ENCODE data around the gene GNAS. TPM values are rescaled to one million over a fixed set of nuclear protein-coding genes. Genes with fewer than 3 reads are reported as not detected.

GNAS gene
- total RNA-seq, 1 experiment from 2014 or later = 1,936 TPM

- Histone ChIP-seq H3K4me1 (no peaks in the 10 kb centered on the region), H3K27me3 (replicated peaks; ENCODE audit: control insufficient read depth, insufficient read depth, low read length) (no peaks in the 10 kb centered on the region), H3K4me3 (ENCODE audit: low read depth, low read length) (no peak overlapping the region), H3K36me3 (ENCODE audit: control insufficient read depth, insufficient read depth, low read length) (peaks cover 27% of the 10 kb centered on the region), H3K9me3 (no peaks in the 10 kb centered on the region)
- no TSS peak for BruUV-seq (replicated peaks)
- intact Hi-C loops (cut with micrococcal nuclease; ENCODE audit: unreplicated experiment) = no loop called here
- DNase-seq = peak in 1 of 2 experiments; percentile 9
- no peak overlapping the region for H3K4me3 Mint-ChIP-seq (ENCODE audit: unreplicated experiment)
- no peaks in the 10 kb centered on the region for H3K27me3 Mint-ChIP-seq (ENCODE audit: insufficient read depth, unreplicated experiment)
- ChIA-PET CTCF (no interaction called here), POLR2A (no interaction called here)
- TF ChIP-seq, protein P1, sequence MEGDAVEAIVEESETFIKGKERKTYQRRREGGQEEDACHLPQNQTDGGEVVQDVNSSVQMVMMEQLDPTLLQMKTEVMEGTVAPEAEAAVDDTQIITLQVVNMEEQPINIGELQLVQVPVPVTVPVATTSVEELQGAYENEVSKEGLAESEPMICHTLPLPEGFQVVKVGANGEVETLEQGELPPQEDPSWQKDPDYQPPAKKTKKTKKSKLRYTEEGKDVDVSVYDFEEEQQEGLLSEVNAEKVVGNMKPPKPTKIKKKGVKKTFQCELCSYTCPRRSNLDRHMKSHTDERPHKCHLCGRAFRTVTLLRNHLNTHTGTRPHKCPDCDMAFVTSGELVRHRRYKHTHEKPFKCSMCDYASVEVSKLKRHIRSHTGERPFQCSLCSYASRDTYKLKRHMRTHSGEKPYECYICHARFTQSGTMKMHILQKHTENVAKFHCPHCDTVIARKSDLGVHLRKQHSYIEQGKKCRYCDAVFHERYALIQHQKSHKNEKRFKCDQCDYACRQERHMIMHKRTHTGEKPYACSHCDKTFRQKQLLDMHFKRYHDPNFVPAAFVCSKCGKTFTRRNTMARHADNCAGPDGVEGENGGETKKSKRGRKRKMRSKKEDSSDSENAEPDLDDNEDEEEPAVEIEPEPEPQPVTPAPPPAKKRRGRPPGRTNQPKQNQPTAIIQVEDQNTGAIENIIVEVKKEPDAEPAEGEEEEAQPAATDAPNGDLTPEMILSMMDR (IDR thresholded peaks at IDR 0.05; ENCODE audit: insufficient read depth in 1 of 2, low read depth in 1 of 2, low read length in 1 of 2, severe bottlenecking in 1 of 2, unreplicated experiment in 1 of 2) = no peak
- peak overlapping the region; percentile 19 for H3K27ac Mint-ChIP-seq (ENCODE audit: unreplicated experiment)
- peaks cover 100% of the 10 kb centered on the region for H3K36me3 Mint-ChIP-seq (ENCODE audit: insufficient read depth, unreplicated experiment)
- no peaks in the 10 kb centered on the region for H3K9me3 Mint-ChIP-seq (ENCODE audit: unreplicated experiment)
- peaks cover 4% of the 10 kb centered on the region for H3K4me1 Mint-ChIP-seq (ENCODE audit: low read depth, unreplicated experiment)
These were observed 55.7 kb downstream of the GNAS start for GRCh38 chr20:58908221-58908620.

- H3K27me3 Mint-ChIP-seq (ENCODE audit: insufficient read depth, unreplicated experiment) = no peaks in the 10 kb centered on the region
- CTCF ChIA-PET = interaction anchor here (0.6 kb wide), 1 partner anchor 218 kb away, joined by 6 read pairs; no protein-coding TSS in a partner anchor
- H3K4me1 Mint-ChIP-seq (ENCODE audit: low read depth, unreplicated experiment) = peaks cover 4% of the 10 kb centered on the region
- H3K4me3 Mint-ChIP-seq (ENCODE audit: unreplicated experiment) = no peak overlapping the region
- no peaks in the 10 kb centered on the region for H3K9me3 Mint-ChIP-seq (ENCODE audit: unreplicated experiment)
- Histone ChIP-seq H3K4me3 (ENCODE audit: low read depth, low read length) (no peak overlapping the region), H3K4me1 (no peaks in the 10 kb centered on the region), H3K9me3 (no peaks in the 10 kb centered on the region), H3K36me3 (ENCODE audit: control insufficient read depth, insufficient read depth, low read length) (peaks cover 25% of the 10 kb centered on the region), H3K27me3 (replicated peaks; ENCODE audit: control insufficient read depth, insufficient read depth, low read length) (no peaks in the 10 kb centered on the region)
- H3K27ac Mint-ChIP-seq (ENCODE audit: unreplicated experiment) = no peak overlapping the region
- TF ChIP-seq, protein P1 (IDR thresholded peaks at IDR 0.05; ENCODE audit: insufficient read depth in 1 of 2, low read depth in 1 of 2, low read length in 1 of 2, severe bottlenecking in 1 of 2, unreplicated experiment in 1 of 2) = no peak
- POLR2A ChIA-PET = no interaction called here
- intact Hi-C loops (cut with micrococcal nuclease; ENCODE audit: unreplicated experiment) = no loop called here
- BruUV-seq (replicated peaks) = no TSS peak
- peaks cover 93% of the 10 kb centered on the region for H3K36me3 Mint-ChIP-seq (ENCODE audit: insufficient read depth, unreplicated experiment)
- DNase-seq = no peak
These were observed 56.4 kb downstream of the GNAS start for GRCh38 chr20:58908941-58909340.

DNA sequence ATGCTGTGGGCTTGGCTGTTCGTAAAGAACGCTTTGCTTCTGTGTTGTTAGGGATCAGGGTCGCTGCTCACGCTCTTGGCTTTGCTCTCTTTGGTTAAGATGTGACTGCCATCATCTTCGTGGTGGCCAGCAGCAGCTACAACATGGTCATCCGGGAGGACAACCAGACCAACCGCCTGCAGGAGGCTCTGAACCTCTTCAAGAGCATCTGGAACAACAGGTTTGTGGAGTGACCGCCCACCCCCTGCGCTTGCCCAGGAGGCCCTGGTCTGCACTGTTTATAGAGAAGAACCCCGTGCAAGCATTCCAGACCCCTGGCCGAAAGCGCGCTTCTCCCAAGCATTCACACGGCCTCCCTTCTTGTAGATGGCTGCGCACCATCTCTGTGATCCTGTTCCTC, 57.1 kb downstream of the GNAS start:
- Histone ChIP-seq H3K9me3 (no peaks in the 10 kb centered on the region), H3K27me3 (replicated peaks; ENCODE audit: control insufficient read depth, insufficient read depth, low read length) (no peaks in the 10 kb centered on the region), H3K4me1 (no peaks in the 10 kb centered on the region), H3K36me3 (ENCODE audit: control insufficient read depth, insufficient read depth, low read length) (peaks cover 25% of the 10 kb centered on the region), H3K4me3 (ENCODE audit: low read depth, low read length) (no peak overlapping the region)
- H3K27ac Mint-ChIP-seq (ENCODE audit: unreplicated experiment) = peak overlapping the region; percentile 23
- H3K27me3 Mint-ChIP-seq (ENCODE audit: insufficient read depth, unreplicated experiment) = no peaks in the 10 kb centered on the region
- ChIA-PET POLR2A (no interaction called here), CTCF (interaction anchor here (0.6 kb wide), 1 partner anchor 219 kb away, joined by 6 read pairs; no protein-coding TSS in a partner anchor)
- peak; percentile 42 to 46 for DNase-seq
- H3K4me1 Mint-ChIP-seq (ENCODE audit: low read depth, unreplicated experiment) = peaks cover 4% of the 10 kb centered on the region
- no peaks in the 10 kb centered on the region for H3K9me3 Mint-ChIP-seq (ENCODE audit: unreplicated experiment)
- TF ChIP-seq, protein P1 (IDR thresholded peaks at IDR 0.05; ENCODE audit: insufficient read depth in 1 of 2, low read depth in 1 of 2, low read length in 1 of 2, severe bottlenecking in 1 of 2, unreplicated experiment in 1 of 2) = no peak
- H3K36me3 Mint-ChIP-seq (ENCODE audit: insufficient read depth, unreplicated experiment) = peaks cover 86% of the 10 kb centered on the region
- no TSS peak for BruUV-seq (replicated peaks)
- no peak overlapping the region for H3K4me3 Mint-ChIP-seq (ENCODE audit: unreplicated experiment)
- intact Hi-C loops (cut with micrococcal nuclease; ENCODE audit: unreplicated experiment) = no loop called here
